KMS-11 (cell line): ENCODE results near the gene IRGC.

Source experiments
- H2AFZ ChIP-seq: fragments of 200-600 bp; sonication (generic); 2 replicates; pipeline ENCODE4 v1.6.1; 2016; ENCODE audit warnings: antibody characterized with exemption, mixed run types, low read depth
- H3K27ac ChIP-seq: fragments of 200-600 bp; sonication (generic); 2 replicates; pipeline ENCODE4 v1.6.1; 2016; ENCODE audit warnings: mild to moderate bottlenecking, mixed run types
- H3K27me3 ChIP-seq: fragments of 200-600 bp; sonication (generic); 2 replicates; pipeline ENCODE4 v1.6.1; 2017; ENCODE audit warnings: mild to moderate bottlenecking, low read depth, mixed run types, moderate library complexity; ENCODE audit not compliant: insufficient read depth
- H3K36me3 ChIP-seq: fragments of 200-600 bp; sonication (generic); 2 replicates; pipeline ENCODE4 v1.6.1; 2017; ENCODE audit warnings: mild to moderate bottlenecking, mixed run types; ENCODE audit not compliant: insufficient read depth
- H3K4me1 ChIP-seq: fragments of 200-600 bp; sonication (generic); 2 replicates; pipeline ENCODE4 v1.6.1; 2016; ENCODE audit warnings: mild to moderate bottlenecking, low read depth, mixed run types; ENCODE audit not compliant: poor library complexity, severe bottlenecking
- H3K4me2 ChIP-seq: fragments of 200-600 bp; sonication (generic); 2 replicates; pipeline ENCODE4 v1.7.0; 2016; ENCODE audit warnings: mild to moderate bottlenecking, mixed run types
- H3K4me3 ChIP-seq: fragments of 200-600 bp; sonication (generic); IDR thresholded peaks from 2 replicates; pipeline ENCODE4 v1.6.1; 2017; ENCODE audit warnings: low read depth, low read length, mixed read lengths; ENCODE audit not compliant: insufficient read depth
- H3K79me2 ChIP-seq: fragments of 200-600 bp; sonication (generic); 2 replicates; pipeline ENCODE4 v1.6.1; 2016; ENCODE audit warnings: low read depth, mixed run types; ENCODE audit not compliant: insufficient read depth
- H3K9ac ChIP-seq: fragments of 200-600 bp; sonication (generic); 2 replicates; pipeline ENCODE4 v1.6.1; 2016; ENCODE audit warnings: mild to moderate bottlenecking, mixed run types
- H4K20me1 ChIP-seq: fragments of 200-600 bp; sonication (generic); 2 replicates; pipeline ENCODE4 v1.6.1; 2016; ENCODE audit warnings: mild to moderate bottlenecking, mixed run types; ENCODE audit not compliant: insufficient read depth
- CTCF ChIP-seq: fragments of 200-600 bp; sonication (generic); conservative IDR thresholded peaks from 2 replicates; pipeline ENCODE4 v1.6.1; 2017; ENCODE audit warnings: low read depth, mild to moderate bottlenecking, antibody characterized with exemption, low read length, moderate library complexity, mixed read lengths

The IRGC gene

GRCh38 chr19:43692385-43692784, 23.5 kb upstream of the IRGC start:
- no peak overlapping the region for H3K4me3 ChIP-seq
- H3K79me2 ChIP-seq: no peaks in the 10 kb centered on the region

GRCh38 chr19:43692877-43693276, 23.0 kb upstream of the IRGC start:
- H3K36me3 ChIP-seq: no peaks in the 10 kb centered on the region
- no peaks in the 10 kb centered on the region for H3K27me3 ChIP-seq
- H3K4me2 ChIP-seq: no peak overlapping the region
- H3K9ac ChIP-seq: no peak overlapping the region
- H3K4me3 ChIP-seq: no peak overlapping the region
- no peak for TF ChIP-seq CTCF
- H2AFZ ChIP-seq: no peak overlapping the region
- H3K79me2 ChIP-seq: no peaks in the 10 kb centered on the region
- H3K27ac ChIP-seq: no peak overlapping the region
- no peaks in the 10 kb centered on the region for H4K20me1 ChIP-seq
- no peaks in the 10 kb centered on the region for H3K4me1 ChIP-seq

More at GRCh38 chr19:43692385-43692784, 23.5 kb upstream of the IRGC start:
- Histone ChIP-seq H4K20me1 (no peaks in the 10 kb centered on the region), H3K9ac (no peak overlapping the region), H3K4me1 (no peaks in the 10 kb centered on the region), H3K27me3 (no peaks in the 10 kb centered on the region), H3K4me2 (no peak overlapping the region), H3K27ac (no peak overlapping the region), H3K36me3 (no peaks in the 10 kb centered on the region), H2AFZ (no peak overlapping the region)
- TF ChIP-seq CTCF: no peak

- H3K4me2 ChIP-seq: no peak overlapping the region
- no peaks in the 10 kb centered on the region for H3K4me1 ChIP-seq
- no peaks in the 10 kb centered on the region for H3K36me3 ChIP-seq
- no peaks in the 10 kb centered on the region for H3K79me2 ChIP-seq
- H3K4me3 ChIP-seq: no peak overlapping the region
- H3K9ac ChIP-seq: no peak overlapping the region
- H2AFZ ChIP-seq: no peak overlapping the region
- TF ChIP-seq CTCF: no peak
- H3K27ac ChIP-seq: no peak overlapping the region
- no peaks in the 10 kb centered on the region for H3K27me3 ChIP-seq
- H4K20me1 ChIP-seq: no peaks in the 10 kb centered on the region
These were observed 21.3 kb upstream of the IRGC start for GRCh38 chr19:43694553-43694952.

- H2AFZ ChIP-seq: no peak overlapping the region
- H3K27me3 ChIP-seq: no peaks in the 10 kb centered on the region
- H3K4me2 ChIP-seq: no peak overlapping the region
- no peak overlapping the region for H3K9ac ChIP-seq
- no peak overlapping the region for H3K27ac ChIP-seq
- H3K36me3 ChIP-seq: no peaks in the 10 kb centered on the region
- no peaks in the 10 kb centered on the region for H3K79me2 ChIP-seq
- H3K4me1 ChIP-seq: no peaks in the 10 kb centered on the region
- H3K4me3 ChIP-seq: no peak overlapping the region
- TF ChIP-seq CTCF: no peak
- no peaks in the 10 kb centered on the region for H4K20me1 ChIP-seq
These were observed 19.7 kb upstream of the IRGC start for GRCh38 chr19:43695985-43696704.
